SK-N-SH (cell line): ENCODE data around the gene LPP. TPM values are rescaled to one million over a fixed set of nuclear protein-coding genes. Genes with fewer than 3 reads are reported as not detected.

Source experiments
- CTCF ChIA-PET: fragments of 300-600, 350-600 bp; formaldehyde crosslinking; extraction: SDS; loops from one replicate; lab custom pipeline; 2021; lab: Yijun Ruan, JAX
- POLR2A ChIA-PET: fragments of 350-600 bp; sonication (Branson Sonifier 250); formaldehyde crosslinking; extraction: SDS; loops from one replicate; lab custom pipeline; 2020; ENCODE audit warnings: antibody characterized with exemption, inconsistent platforms; lab: Yijun Ruan, JAX
- DNase-seq: peaks from one replicate; pipeline ENCODE4 v3.0.0; 2012
- H2AFZ ChIP-seq: fragments of 200-600 bp; sonication (generic); 2 replicates; pipeline ENCODE4 v1.8.1; 2016; ENCODE audit warnings: antibody characterized with exemption, mild to moderate bottlenecking, low read depth
- H3F3A ChIP-seq: fragments of 200-600 bp; sonication (generic); replicated peaks from 2 replicates; pipeline ENCODE3; 2016; ENCODE audit warnings: antibody characterized with exemption, mild to moderate bottlenecking; ENCODE audit not compliant: insufficient read depth
- H3K27ac ChIP-seq, 2 experiments: fragments of 200-500 bp in 1 of 2; fragments of 200-600 bp in 1 of 2; sonication (Bioruptor generic) in 1 of 2; sonication (generic), shearing (Covaris generic) in 1 of 2; 2 replicates each; pipeline versions ENCODE4 v1.5.1 to v1.6.1; 2014 to 2016; ENCODE audit warnings: low read depth in 2 of 2, inconsistent platforms in 1 of 2, low read length in 1 of 2, mild to moderate bottlenecking in 1 of 2, mixed read lengths in 1 of 2
- H3K27me3 ChIP-seq: fragments of 200-600 bp; sonication (generic), shearing (Covaris generic); 2 replicates; pipeline ENCODE4 v1.6.1; 2016; ENCODE audit warnings: mixed run types; ENCODE audit not compliant: insufficient read depth
- H3K36me3 ChIP-seq, 2 experiments: fragments of 200-500 bp in 1 of 2; fragments of 200-600 bp in 1 of 2; sonication (Bioruptor generic) in 1 of 2; sonication (generic) in 1 of 2; replicated peaks in 1 of 2; 2 replicates each; pipeline versions ENCODE3 to v1.5.1; 2014 to 2016; ENCODE audit warnings: low read length in 1 of 2, mild to moderate bottlenecking in 1 of 2; ENCODE audit not compliant: insufficient read depth in 2 of 2, control insufficient read depth in 1 of 2
- H3K4me1 ChIP-seq, 2 experiments: fragments of 200-500 bp in 1 of 2; fragments of 200-600 bp in 1 of 2; sonication (Bioruptor generic) in 1 of 2; sonication (generic), shearing (Covaris generic) in 1 of 2; 2 replicates each; pipeline versions ENCODE4 v1.5.1 to v1.6.1; 2014 to 2016; ENCODE audit warnings: low read depth in 1 of 2, low read length in 1 of 2, mixed run types in 1 of 2; ENCODE audit not compliant: insufficient read depth in 2 of 2, control insufficient read depth in 1 of 2
- H3K4me2 ChIP-seq: fragments of 200-600 bp; sonication (generic), shearing (Covaris generic); 2 replicates; pipeline ENCODE4 v1.6.1; 2017; ENCODE audit warnings: mixed run types
- H3K4me3 ChIP-seq, 2 experiments: fragments of 200-500 bp in 1 of 2; fragments of 200-600 bp in 1 of 2; sonication (Bioruptor generic) in 1 of 2; sonication (generic), shearing (Covaris generic) in 1 of 2; 2 replicates each; pipeline versions ENCODE4 v1.5.1 to v1.8.1; 2014 to 2016; ENCODE audit warnings: low read depth in 2 of 2, inconsistent platforms in 1 of 2, low read length in 1 of 2, mild to moderate bottlenecking in 1 of 2, mixed read lengths in 1 of 2, moderate library complexity in 1 of 2
- H3K79me2 ChIP-seq: fragments of 200-600 bp; sonication (generic); 2 replicates; pipeline ENCODE4 v1.8.1; 2017; ENCODE audit warnings: mild to moderate bottlenecking; ENCODE audit not compliant: insufficient read depth
- H3K9ac ChIP-seq: fragments of 200-600 bp; sonication (generic); 2 replicates; pipeline ENCODE4 v1.6.1; 2017; ENCODE audit warnings: mixed run types
- H3K9me2 ChIP-seq: fragments of 200-600 bp; sonication (generic); 2 replicates; pipeline ENCODE4 v1.6.1; 2017; ENCODE audit warnings: mixed run types
- H3K9me3 ChIP-seq: fragments of 200-600 bp; sonication (generic); 2 replicates; pipeline ENCODE4 v1.6.1; 2017; ENCODE audit warnings: mixed run types, mild to moderate bottlenecking, moderate library complexity
- H4K20me1 ChIP-seq: fragments of 200-600 bp; sonication (generic); 2 replicates; pipeline ENCODE4 v1.6.1; 2017; ENCODE audit warnings: mild to moderate bottlenecking, mixed run types; ENCODE audit not compliant: insufficient read depth
- CHD2 ChIP-seq: fragments of 150-350 bp; IDR thresholded peaks from 2 replicates; pipeline ENCODE4 v1.6.1; 2018; ENCODE audit warnings: low read length; ENCODE audit not compliant: partially characterized antibody
- CTCF ChIP-seq: fragments of 200-600 bp; sonication (generic); IDR thresholded peaks from 2 replicates; pipeline ENCODE4 v1.6.1; 2017; ENCODE audit warnings: antibody characterized with exemption, mild to moderate bottlenecking, moderate library complexity
- EP300 ChIP-seq, 2 experiments: IDR thresholded peaks; 2 replicates each; pipeline versions ENCODE4 v1.4.0 to v1.6.1; 2012; ENCODE audit warnings: borderline replicate concordance in 1 of 2, low read depth in 1 of 2, low read length in 1 of 2
- GABPA ChIP-seq: IDR thresholded peaks from 2 replicates; pipeline ENCODE4 v1.4.0; 2012; ENCODE audit warnings: low read depth, mild to moderate bottlenecking
- IRF3 ChIP-seq: fragments of 150-350 bp; IDR thresholded peaks from 2 replicates; pipeline ENCODE4 v1.6.1; 2016; ENCODE audit warnings: mild to moderate bottlenecking, low read depth, low read length
- JUND ChIP-seq: IDR thresholded peaks from 2 replicates; pipeline ENCODE4 v1.4.0; 2012
- MAX ChIP-seq: IDR thresholded peaks from 2 replicates; pipeline ENCODE4 v1.4.0; 2012; ENCODE audit warnings: low read depth
- MEF2A ChIP-seq: IDR thresholded peaks from 2 replicates; pipeline ENCODE4 v1.4.0; 2012; ENCODE audit warnings: low read depth, borderline replicate concordance
- MXI1 ChIP-seq: IDR thresholded peaks from 2 replicates; pipeline ENCODE4 v1.6.1; 2012; ENCODE audit warnings: mild to moderate bottlenecking, low read depth, low read length, improper control_type of control experiment
- NFIC ChIP-seq: IDR thresholded peaks from 2 replicates; pipeline ENCODE4 v1.4.0; 2012; ENCODE audit warnings: borderline replicate concordance
- NRF1 ChIP-seq: IDR thresholded peaks from 2 replicates; pipeline ENCODE4 v1.6.1; 2012; ENCODE audit warnings: low read depth, mild to moderate bottlenecking, low read length
- RCOR1 ChIP-seq: fragments of 150-350 bp; IDR thresholded peaks from 2 replicates; pipeline ENCODE4 v1.6.1; 2017; ENCODE audit warnings: antibody characterized with exemption, low read length
- REST ChIP-seq: IDR thresholded peaks from 2 replicates; pipeline ENCODE4 v1.6.1; 2012; ENCODE audit warnings: mild to moderate bottlenecking, low read depth, low read length, moderate library complexity
- SIN3A ChIP-seq: IDR thresholded peaks from 2 replicates; pipeline ENCODE4 v1.6.1; 2012; ENCODE audit warnings: low read depth, mild to moderate bottlenecking, low read length, moderate library complexity, borderline replicate concordance
- SMC3 ChIP-seq: IDR thresholded peaks from 2 replicates; pipeline ENCODE4 v1.6.1; 2012; ENCODE audit warnings: low read depth, low read length, improper control_type of control experiment
- TCF12 ChIP-seq: IDR thresholded peaks from 2 replicates; pipeline ENCODE4 v1.4.0; 2012
- TEAD4 ChIP-seq: IDR thresholded peaks from 2 replicates; pipeline ENCODE4 v1.4.0; 2012; ENCODE audit warnings: mild to moderate bottlenecking, borderline replicate concordance; ENCODE audit not compliant: insufficient read depth
- YY1 ChIP-seq: IDR thresholded peaks from 2 replicates; pipeline ENCODE4 v1.4.0; 2012; ENCODE audit warnings: low read depth, mild to moderate bottlenecking
- ZBTB33 ChIP-seq: IDR thresholded peaks from 2 replicates; pipeline ENCODE4 v1.4.0; 2012; ENCODE audit warnings: low read depth, borderline replicate concordance
- WGBS: methylation state at CpG from one replicate; pipeline ENCODE4 v1.1.6; 2017; ENCODE audit warnings: low lambda C conversion rate; 5-methylcytosine and 5-hydroxymethylcytosine counted together
- polyA plus RNA-seq, 3 experiments: library from polyadenylated mRNA; depleted of rRNA; stranded (reverse); fragments of >200 nt; gene quantifications; 2 replicates each; pipeline ENCODE4 v1.2.3, GENCODE V29; 2012

LPP gene
- polyA plus RNA-seq, 1 of the 3 experiments (the other 2 are of a cell fraction), result 6.6 TPM

- Histone ChIP-seq H3K36me3 (peaks cover 0 to 6% of the 10 kb centered on the region in 2 experiments), H3K9ac (no peak overlapping the region), H3K27me3 (no peaks in the 10 kb centered on the region), H3K27ac (peak overlapping the region; percentile 58 to 84; a peak in 3 of 4 replicates), H3K4me1 (peaks cover 0 to 2% of the 10 kb centered on the region in 2 experiments; a peak in 1 of 4 replicates), H3K9me3 (no peaks in the 10 kb centered on the region), H3K79me2 (peaks cover 54% of the 10 kb centered on the region; the same call in 1 of the 2 replicates), H3K4me2 (peak overlapping the region; percentile 39; the same call in 1 of the 2 replicates), H3F3A (peaks cover 14% of the 10 kb centered on the region), H4K20me1 (no peaks in the 10 kb centered on the region), H2AFZ (no peak overlapping the region), H3K4me3 (no peak overlapping the region), H3K9me2 (no peaks in the 10 kb centered on the region)
- POLR2A ChIA-PET, result no interaction called here
- CTCF ChIA-PET, result no interaction called here
- TF ChIP-seq JUND, result no peak
- no peak for TF ChIP-seq YY1
- no peak for TF ChIP-seq IRF3
- TF ChIP-seq MEF2A, result no peak
- TF ChIP-seq MXI1, result no peak
- TF ChIP-seq TCF12, result no peak
- no peak for TF ChIP-seq TEAD4
- no peak for TF ChIP-seq NRF1
- no peak for TF ChIP-seq GABPA
- no peak for TF ChIP-seq EP300 (IDR thresholded peaks at IDR 0.05; ENCODE audit: borderline replicate concordance in 1 of 2, low read depth in 1 of 2, low read length in 1 of 2)
- TF ChIP-seq RCOR1, result no peak
- TF ChIP-seq REST, result no peak
- no peak for TF ChIP-seq CHD2
- no peak for TF ChIP-seq ZBTB33
- no peak for TF ChIP-seq SIN3A
- no peak for TF ChIP-seq NFIC
- no peak for TF ChIP-seq MAX
- TF ChIP-seq CTCF, result no peak
- TF ChIP-seq SMC3, result no peak
- WGBS, result 90% methylated on average over 7 of the region's 7 CpGs
- no peak for DNase-seq
These were observed 207.9 kb downstream of the LPP start for GRCh38 chr3:188361888-188362287.
